Measurements from ENCODE around the gene SIGLEC9.
"Not testable (repeated sequence)": the region's sequence is repeated elsewhere in the genome, so short reads cannot be mapped to it uniquely, and the experiment has no call there.

The SIGLEC9 gene

GRCh38 chr19:51125421-51126075 lies 842 bp downstream of the SIGLEC9 start:
- no peak for FAIRE-seq

GRCh38 chr19:51127032-51127431 lies 2.3 kb downstream of the SIGLEC9 start:
- no peak for FAIRE-seq

- no peak for FAIRE-seq
Observed at GRCh38 chr19:51127755-51128154, 3.0 kb downstream of the SIGLEC9 start.

GRCh38 chr19:51128227-51128626 lies 3.5 kb downstream of the SIGLEC9 start:
- no peak for FAIRE-seq

- no peak for FAIRE-seq
Observed at GRCh38 chr19:51129716-51130115, 5.0 kb downstream of the SIGLEC9 start.

GRCh38 chr19:51131780-51132680 lies 7.3 kb downstream of the SIGLEC9 start:
- peak; percentile 79 for FAIRE-seq

GRCh38 chr19:51135004-51135403 lies 10.3 kb downstream of the SIGLEC9 start:
- FAIRE-seq = no peak

- FAIRE-seq = no peak
Observed at GRCh38 chr19:51135986-51136762, 11.5 kb downstream of the SIGLEC9 start.

GRCh38 chr19:51136851-51137551 lies 12.3 kb downstream of the SIGLEC9 start:
- no peak for FAIRE-seq

GRCh38 chr19:51137792-51138425 lies 13.2 kb downstream of the SIGLEC9 start:
- FAIRE-seq = no peak

- no peak for FAIRE-seq
Observed at GRCh38 chr19:51138549-51138979, 13.9 kb downstream of the SIGLEC9 start.

GRCh38 chr19:51139299-51140014 lies 14.8 kb downstream of the SIGLEC9 start:
- no peak for FAIRE-seq

- FAIRE-seq = no peak
Observed at GRCh38 chr19:51140441-51140840, 15.7 kb downstream of the SIGLEC9 start.

GRCh38 chr19:51141181-51141580 lies 16.5 kb downstream of the SIGLEC9 start:
- FAIRE-seq = no peak

- no peak for FAIRE-seq
Observed at GRCh38 chr19:51142119-51142518, 17.4 kb downstream of the SIGLEC9 start, which contains the start of gene SIGLEC7. TSS of gene SIGLEC7 (plus strand) at chr19:51142301. CDS start at chr19:51142370, 69 bp downstream.

- FAIRE-seq = not testable (repeated sequence)
Observed at GRCh38 chr19:51142809-51143475, 18.2 kb downstream of the SIGLEC9 start.

GRCh38 chr19:51143486-51143885 lies 18.8 kb downstream of the SIGLEC9 start:
- no peak for FAIRE-seq

GRCh38 chr19:51144482-51145045 lies 19.9 kb downstream of the SIGLEC9 start:
- FAIRE-seq = no peak

GRCh38 chr19:51145916-51146493 lies 21.3 kb downstream of the SIGLEC9 start:
- no peak for FAIRE-seq

GRCh38 chr19:51146751-51147150 lies 22.0 kb downstream of the SIGLEC9 start:
- no peak for FAIRE-seq

Measured in TTC549 (cell line).